Endometrial microvascular endothelial cells (primary cell): ENCODE results near the gene LIF. TPM values are rescaled to one million over a fixed set of nuclear protein-coding genes. Genes with fewer than 3 reads are reported as not detected.

ENCODE experiments used
- in situ Hi-C: cut with HindIII; loops from 2 replicates; pipeline ENCODE4 v1.10.0; 2017; ENCODE audit warnings: low sequenced_read_pairs, low pct_unique_long_range_greater_than_20kb; ENCODE audit errors: inconsistent ontology term
- total RNA-seq: library from RNA; depleted of rRNA; stranded (reverse); fragments of >200 nt; gene quantifications from one replicate; pipeline ENCODE4 v1.2.3, GENCODE V29; 2015; ENCODE audit errors: inconsistent ontology term

LIF gene
- total RNA-seq, result not detected

GRCh38 chr22:30245985-30246813 lies at the start of gene LIF:
Gene LIF, minus strand, starts transcription at chr22:30246759. Its CDS starts 64 bp downstream, at chr22:30246695.
- in situ Hi-C loops, result no loop called here

- in situ Hi-C loops, result loop anchor here (25.0 kb wide), 1 partner anchor 141 kb away; the partner anchor contains the start of gene MTFP1
Observed at GRCh38 chr22:30296324-30296723, 49.8 kb upstream of the LIF start.

GRCh38 chr22:30295576-30295975 lies 49.0 kb upstream of the LIF start:
- in situ Hi-C loops, result loop anchor here (25.0 kb wide), 1 partner anchor 142 kb away; the partner anchor contains the start of gene MTFP1

- in situ Hi-C loops, result loop anchor here (25.0 kb wide), 1 partner anchor 142 kb away; the partner anchor contains the start of gene MTFP1
Observed at GRCh38 chr22:30294830-30295229, 48.3 kb upstream of the LIF start.

- in situ Hi-C loops, result loop anchor here (25.0 kb wide), 1 partner anchor 143 kb away; the partner anchor contains the start of gene MTFP1
Observed at GRCh38 chr22:30294066-30294465, 47.5 kb upstream of the LIF start.

- in situ Hi-C loops, result loop anchor here (25.0 kb wide), 1 partner anchor 144 kb away; the partner anchor contains the start of gene MTFP1
Observed at GRCh38 chr22:30293026-30293425, 46.5 kb upstream of the LIF start.

- in situ Hi-C loops, result loop anchor here (25.0 kb wide), 1 partner anchor 145 kb away; the partner anchor contains the start of gene MTFP1
Observed at GRCh38 chr22:30292069-30292970, 45.8 kb upstream of the LIF start.

- in situ Hi-C loops, result loop anchor here (25.0 kb wide), 1 partner anchor 146 kb away; the partner anchor contains the start of gene MTFP1
Observed at GRCh38 chr22:30291058-30291892, 44.7 kb upstream of the LIF start.

- in situ Hi-C loops, result loop anchor here (25.0 kb wide), 1 partner anchor 147 kb away; the partner anchor contains the start of gene MTFP1
Observed at GRCh38 chr22:30290342-30291057, 43.9 kb upstream of the LIF start.

GRCh38 chr22:30289980-30290313 lies 43.4 kb upstream of the LIF start:
- in situ Hi-C loops, result loop anchor here (25.0 kb wide), 1 partner anchor 147 kb away; the partner anchor contains the start of gene MTFP1

GRCh38 chr22:30289141-30289979 lies 42.8 kb upstream of the LIF start, which contains the start of gene CASTOR1:
Gene CASTOR1, minus strand, starts transcription at chr22:30289505. Its CDS starts 8 bp downstream, at chr22:30289497.
- in situ Hi-C loops, result loop anchor here (25.0 kb wide), 1 partner anchor 148 kb away; the partner anchor contains the start of gene MTFP1

GRCh38 chr22:30288419-30289140 lies 42.0 kb upstream of the LIF start:
- in situ Hi-C loops, result loop anchor here (25.0 kb wide), 1 partner anchor 149 kb away; the partner anchor contains the start of gene MTFP1

- in situ Hi-C loops, result loop anchor here (25.0 kb wide), 1 partner anchor 149 kb away; the partner anchor contains the start of gene MTFP1
Observed at GRCh38 chr22:30287648-30288418, 41.3 kb upstream of the LIF start.

- in situ Hi-C loops, result loop anchor here (25.0 kb wide), 1 partner anchor 150 kb away; the partner anchor contains the start of gene MTFP1
Observed at GRCh38 chr22:30286813-30287647, 40.5 kb upstream of the LIF start.
